CD8-positive, alpha-beta memory T cell (primary cell): ENCODE data around the gene DMBT1. TPM values are rescaled to one million over a fixed set of nuclear protein-coding genes. Genes with fewer than 3 reads are reported as not detected.

Experiments
- CTCF ChIA-PET: fragments of 350-600 bp; sonication (Branson Sonifier 250); formaldehyde crosslinking; loops from one replicate; lab custom pipeline; 2021; ENCODE audit warnings: antibody characterized with exemption; lab: Charles Lee
- POLR2A ChIA-PET: fragments of 350-600 bp; sonication (Branson Sonifier 250); formaldehyde crosslinking; loops from one replicate; lab custom pipeline; 2021; ENCODE audit warnings: antibody characterized with exemption; lab: Charles Lee
- DNase-seq, 5 donors: peaks; one replicate each; pipeline versions ENCODE4 v3.0.0 to v3.0.0-alpha.2; 2020 to 2022; ENCODE audit warnings: mixed read lengths in 1 of 5
- H3K27ac ChIP-seq: one replicate; pipeline ENCODE4 v1.7.0; 2013; ENCODE audit warnings: low read depth, mild to moderate bottlenecking, low read length, moderate library complexity
- H3K27me3 ChIP-seq: 2 replicates; pipeline ENCODE4 v1.7.0; 2013; ENCODE audit warnings: low read length, mild to moderate bottlenecking; ENCODE audit not compliant: insufficient read depth, poor library complexity, severe bottlenecking
- H3K36me3 ChIP-seq: 2 replicates; pipeline ENCODE4 v1.7.0; 2013; ENCODE audit warnings: mild to moderate bottlenecking, low read length, moderate library complexity; ENCODE audit not compliant: insufficient read depth
- H3K4me1 ChIP-seq: 2 replicates; pipeline ENCODE4 v1.7.0; 2013; ENCODE audit warnings: mild to moderate bottlenecking, low read length, moderate library complexity; ENCODE audit not compliant: insufficient read depth
- H3K4me3 ChIP-seq: 2 replicates; pipeline ENCODE4 v1.7.0; 2013; ENCODE audit warnings: mild to moderate bottlenecking, low read length
- H3K9me3 ChIP-seq: 2 replicates; pipeline ENCODE4 v1.7.0; 2013; ENCODE audit warnings: mild to moderate bottlenecking, low read length
- H3K27ac Mint-ChIP-seq, 8 donors: one replicate each; pipeline ENCODE4 v1.8.0; 2020 to 2021; ENCODE audit warnings: mixed read lengths in 8 of 8, mild to moderate bottlenecking in 6 of 8, inconsistent platforms in 3 of 8, moderate library complexity in 3 of 8
- H3K27me3 Mint-ChIP-seq, 2 donors: one replicate each; pipeline ENCODE4 v1.8.0; 2020 to 2021; ENCODE audit warnings: mixed read lengths in 2 of 2, mild to moderate bottlenecking in 1 of 2, moderate library complexity in 1 of 2
- H3K36me3 Mint-ChIP-seq, 3 donors: one replicate each; pipeline ENCODE4 v1.8.0; 2020 to 2021; ENCODE audit warnings: mixed read lengths in 3 of 3, inconsistent platforms in 1 of 3, mild to moderate bottlenecking in 1 of 3
- H3K4me1 Mint-ChIP-seq, 3 donors: one replicate each; pipeline ENCODE4 v1.8.0; 2020 to 2021; ENCODE audit warnings: mixed read lengths in 3 of 3, inconsistent platforms in 1 of 3, mild to moderate bottlenecking in 1 of 3
- H3K4me3 Mint-ChIP-seq, 7 donors: one replicate each; pipeline ENCODE4 v1.8.0; 2020 to 2021; ENCODE audit warnings: mixed read lengths in 7 of 7, mild to moderate bottlenecking in 6 of 7, moderate library complexity in 4 of 7, inconsistent platforms in 2 of 7
- H3K9me3 Mint-ChIP-seq, 5 donors: one replicate each; pipeline ENCODE4 v1.8.0; 2020 to 2022; ENCODE audit warnings: mixed read lengths in 5 of 5, mild to moderate bottlenecking in 3 of 5, moderate library complexity in 2 of 5, inconsistent platforms in 1 of 5
- polyA plus RNA-seq: library from polyadenylated mRNA; unstranded; fragments of 300-500 nt; fragmentation: Illumina TruSeq; gene quantifications from one replicate; pipeline ENCODE4 v1.2.3, GENCODE V29; 2021
- total RNA-seq, 2 experiments: library from RNA; stranded (reverse); gene quantifications; one replicate each; pipeline ENCODE4 v1.2.3, GENCODE V29; 2021

The DMBT1 gene
- total and polyA plus RNA-seq, 3 experiments from 2014 or later: not detected

GRCh38 chr10:122624546-122624945 is 64.0 kb downstream of the DMBT1 start:
- H3K9me3 ChIP-seq: no peaks in the 10 kb centered on the region
- POLR2A ChIA-PET: no interaction called here
- H3K4me3 ChIP-seq: no peak overlapping the region
- no peaks in the 10 kb centered on the region for H3K36me3 ChIP-seq
- no peaks in the 10 kb centered on the region for H3K36me3 Mint-ChIP-seq
- no peaks in the 10 kb centered on the region for H3K4me1 Mint-ChIP-seq
- no peak overlapping the region for H3K4me3 Mint-ChIP-seq
- no peaks in the 10 kb centered on the region for H3K27me3 ChIP-seq
- H3K27me3 Mint-ChIP-seq: peaks cover 9 to 32% of the 10 kb centered on the region in 2 donors
- H3K27ac ChIP-seq: no peak overlapping the region
- no peak overlapping the region for H3K27ac Mint-ChIP-seq
- no peaks in the 10 kb centered on the region for H3K4me1 ChIP-seq
- DNase-seq: no peak
- CTCF ChIA-PET: no interaction called here
- H3K9me3 Mint-ChIP-seq: no peaks in the 10 kb centered on the region

GRCh38 chr10:122630526-122630925 is 70.0 kb downstream of the DMBT1 start:
- Mint-ChIP-seq H3K4me1 (no peaks in the 10 kb centered on the region), H3K27me3 (peaks cover 8 to 12% of the 10 kb centered on the region in 2 donors), H3K4me3 (no peak overlapping the region), H3K36me3 (no peaks in the 10 kb centered on the region), H3K27ac (no peak overlapping the region), H3K9me3 (no peaks in the 10 kb centered on the region)
- H3K9me3 ChIP-seq: no peaks in the 10 kb centered on the region
- no peak for DNase-seq
- no peak overlapping the region for H3K4me3 ChIP-seq
- CTCF ChIA-PET: no interaction called here
- no peak overlapping the region for H3K27ac ChIP-seq
- POLR2A ChIA-PET: no interaction called here
- H3K36me3 ChIP-seq: no peaks in the 10 kb centered on the region
- no peaks in the 10 kb centered on the region for H3K4me1 ChIP-seq
- H3K27me3 ChIP-seq: no peaks in the 10 kb centered on the region

- Histone ChIP-seq H3K27me3 (no peaks in the 10 kb centered on the region), H3K36me3 (no peaks in the 10 kb centered on the region), H3K27ac (no peak overlapping the region), H3K4me3 (no peak overlapping the region), H3K4me1 (no peaks in the 10 kb centered on the region), H3K9me3 (no peaks in the 10 kb centered on the region)
- no peak overlapping the region for H3K27ac Mint-ChIP-seq
- CTCF ChIA-PET: no interaction called here
- H3K36me3 Mint-ChIP-seq: no peaks in the 10 kb centered on the region
- H3K27me3 Mint-ChIP-seq: peaks cover 4 to 18% of the 10 kb centered on the region in 2 donors
- POLR2A ChIA-PET: no interaction called here
- H3K4me3 Mint-ChIP-seq: no peak overlapping the region
- no peaks in the 10 kb centered on the region for H3K9me3 Mint-ChIP-seq
- H3K4me1 Mint-ChIP-seq: no peaks in the 10 kb centered on the region
- no peak for DNase-seq
Observed at GRCh38 chr10:122632031-122632430, 71.5 kb downstream of the DMBT1 start.

GRCh38 chr10:122632576-122632975 is 72.0 kb downstream of the DMBT1 start:
- Mint-ChIP-seq H3K27me3 (peaks cover 6 to 20% of the 10 kb centered on the region in 2 donors), H3K4me3 (no peak overlapping the region), H3K9me3 (no peaks in the 10 kb centered on the region), H3K36me3 (no peaks in the 10 kb centered on the region), H3K27ac (no peak overlapping the region), H3K4me1 (no peaks in the 10 kb centered on the region)
- POLR2A ChIA-PET: no interaction called here
- Histone ChIP-seq H3K27ac (no peak overlapping the region), H3K27me3 (no peaks in the 10 kb centered on the region), H3K4me1 (no peaks in the 10 kb centered on the region), H3K36me3 (no peaks in the 10 kb centered on the region), H3K9me3 (no peaks in the 10 kb centered on the region), H3K4me3 (no peak overlapping the region)
- no peak for DNase-seq
- CTCF ChIA-PET: no interaction called here

- no peak for DNase-seq
- CTCF ChIA-PET: interaction anchor here (1.4 kb wide), 1 partner anchor 72 kb away, joined by 3 read pairs; no protein-coding TSS in a partner anchor
- H3K36me3 Mint-ChIP-seq: no peaks in the 10 kb centered on the region
- H3K4me1 Mint-ChIP-seq: no peaks in the 10 kb centered on the region
- H3K27me3 Mint-ChIP-seq: peaks cover 4 to 20% of the 10 kb centered on the region in 2 donors
- Histone ChIP-seq H3K27me3 (no peaks in the 10 kb centered on the region), H3K27ac (no peak overlapping the region), H3K36me3 (no peaks in the 10 kb centered on the region), H3K4me3 (no peak overlapping the region), H3K4me1 (no peaks in the 10 kb centered on the region), H3K9me3 (no peaks in the 10 kb centered on the region)
- no peak overlapping the region for H3K27ac Mint-ChIP-seq
- no peak overlapping the region for H3K4me3 Mint-ChIP-seq
- no peaks in the 10 kb centered on the region for H3K9me3 Mint-ChIP-seq
- POLR2A ChIA-PET: no interaction called here
Observed at GRCh38 chr10:122636953-122637352, 76.4 kb downstream of the DMBT1 start.

- H3K9me3 Mint-ChIP-seq: no peaks in the 10 kb centered on the region
- no peaks in the 10 kb centered on the region for H3K4me1 Mint-ChIP-seq
- no peaks in the 10 kb centered on the region for H3K27me3 ChIP-seq
- no peak overlapping the region for H3K27ac ChIP-seq
- DNase-seq: no peak
- H3K4me3 ChIP-seq: no peak overlapping the region
- H3K27ac Mint-ChIP-seq: no peak overlapping the region
- H3K36me3 Mint-ChIP-seq: no peaks in the 10 kb centered on the region
- no peak overlapping the region for H3K4me3 Mint-ChIP-seq
- no peaks in the 10 kb centered on the region for H3K9me3 ChIP-seq
- POLR2A ChIA-PET: no interaction called here
- no peaks in the 10 kb centered on the region for H3K4me1 ChIP-seq
- no peaks in the 10 kb centered on the region for H3K36me3 ChIP-seq
- H3K27me3 Mint-ChIP-seq: peaks cover 6 to 20% of the 10 kb centered on the region in 2 donors
- CTCF ChIA-PET: interaction anchor here (1.4 kb wide), 1 partner anchor 72 kb away, joined by 3 read pairs; no protein-coding TSS in a partner anchor
Observed at GRCh38 chr10:122637376-122637775, 76.8 kb downstream of the DMBT1 start.

- H3K27ac ChIP-seq: no peak overlapping the region
- POLR2A ChIA-PET: no interaction called here
- Mint-ChIP-seq H3K36me3 (no peaks in the 10 kb centered on the region), H3K4me3 (no peak overlapping the region), H3K27ac (no peak overlapping the region), H3K27me3 (peaks cover 6 to 20% of the 10 kb centered on the region in 2 donors), H3K4me1 (no peaks in the 10 kb centered on the region), H3K9me3 (no peaks in the 10 kb centered on the region)
- CTCF ChIA-PET: interaction anchor here (1.4 kb wide), 1 partner anchor 73 kb away, joined by 3 read pairs; no protein-coding TSS in a partner anchor
- no peak overlapping the region for H3K4me3 ChIP-seq
- no peak for DNase-seq
- no peaks in the 10 kb centered on the region for H3K9me3 ChIP-seq
- no peaks in the 10 kb centered on the region for H3K36me3 ChIP-seq
- no peaks in the 10 kb centered on the region for H3K27me3 ChIP-seq
- no peaks in the 10 kb centered on the region for H3K4me1 ChIP-seq
Observed at GRCh38 chr10:122638106-122638505, 77.6 kb downstream of the DMBT1 start.

- POLR2A ChIA-PET: no interaction called here
- CTCF ChIA-PET: interaction anchor here (0.9 kb wide), 1 partner anchor 23 kb away, joined by 4 read pairs; no protein-coding TSS in a partner anchor
- no peaks in the 10 kb centered on the region for H3K27me3 ChIP-seq
Observed at GRCh38 chr10:122639801-122640200, 79.2 kb downstream of the DMBT1 start.

More at GRCh38 chr10:122639801-122640200, 79.2 kb downstream of the DMBT1 start:
- Mint-ChIP-seq H3K4me1 (no peaks in the 10 kb centered on the region), H3K27me3 (peaks cover 11 to 16% of the 10 kb centered on the region in 2 donors), H3K4me3 (no peak overlapping the region), H3K36me3 (no peaks in the 10 kb centered on the region), H3K9me3 (no peaks in the 10 kb centered on the region), H3K27ac (no peak overlapping the region)
- Histone ChIP-seq H3K4me1 (no peaks in the 10 kb centered on the region), H3K27ac (no peak overlapping the region), H3K4me3 (no peak overlapping the region), H3K36me3 (no peaks in the 10 kb centered on the region), H3K9me3 (no peaks in the 10 kb centered on the region)
- DNase-seq: no peak
